K562 (cell line): Measurements from ENCODE around the gene PSMB10. TPM values are rescaled to one million over a fixed set of nuclear protein-coding genes. Genes with fewer than 3 reads are reported as not detected.

Experiments
- ATAC-seq: fragments of 200-7000 bp; cut with Tn5 transposase; 3 replicates; pipeline ENCODE4 v1.9.1; 2020; ENCODE audit warnings: moderate library complexity
- BruUV-seq: library from RNA; stranded (reverse); fragments of 400-500 nt; replicated peaks from 2 replicates; lab custom pipeline; 2021; lab: Mats Ljungman, UMichigan
- CTCF ChIA-PET: fragments of 300-600 bp; formaldehyde crosslinking; extraction: SDS; loops from one replicate; lab custom pipeline; 2021; ENCODE audit warnings: low intra/inter-chr PET ratio; lab: Yijun Ruan, JAX
- POLR2A ChIA-PET: fragments of 300-600, 350-650 bp; sonication (Branson Sonifier 250); formaldehyde crosslinking; extraction: SDS; loops from one replicate; lab custom pipeline; 2021; ENCODE audit warnings: antibody characterized with exemption, inconsistent platforms; lab: Yijun Ruan, JAX
- DNase-seq, 4 experiments: peaks; one replicate each; pipeline versions ENCODE4 v3.0.0 to v3.0.0-alpha.2; 2011 to 2018; ENCODE audit warnings: low spot score in 3 of 4, mixed read lengths in 3 of 4; ENCODE audit errors: extremely low read depth in 1 of 4
- FAIRE-seq: peaks from 2 replicates; lab custom pipeline; 2011; peaks lifted over from hg19 to GRCh38; lab: Jason Lieb, UNC
- H2AFZ ChIP-seq: 2 replicates; pipeline ENCODE4 v1.6.0; 2011; ENCODE audit warnings: low read depth, low read length, control low read depth, inconsistent platforms
- H3K27ac ChIP-seq: fragments of 200-600 bp; 3 replicates; pipeline ENCODE4 v1.8.0; 2011; ENCODE audit warnings: low read depth, mild to moderate bottlenecking, control low read depth, inconsistent platforms, low read length, moderate library complexity, mixed read lengths; ENCODE audit errors: extremely low read depth
- H3K27me3 ChIP-seq, 2 experiments: fragments of 300-600 bp in 1 of 2; 2 replicates in 1 of 2; 3 replicates in 1 of 2; pipeline versions ENCODE4 v1.6.0 to v1.8.0; 2011; ENCODE audit warnings: inconsistent platforms in 2 of 2, low read length in 2 of 2, mild to moderate bottlenecking in 1 of 2, mixed read lengths in 1 of 2, moderate library complexity in 1 of 2; ENCODE audit not compliant: control insufficient read depth in 2 of 2, insufficient read depth in 2 of 2
- H3K36me3 ChIP-seq: fragments of 300-600 bp; 3 replicates; pipeline ENCODE4 v1.8.0; 2011; ENCODE audit warnings: mild to moderate bottlenecking, low read length, inconsistent platforms; ENCODE audit not compliant: control insufficient read depth, insufficient read depth
- H3K4me1 ChIP-seq, 2 experiments: fragments of 200-600 bp in 1 of 2; replicated peaks in 1 of 2; 2 replicates in 1 of 2; 3 replicates in 1 of 2; pipeline versions ENCODE4 v1.5.1 to v1.8.0; 2011; ENCODE audit warnings: inconsistent platforms in 2 of 2, low read length in 2 of 2, mild to moderate bottlenecking in 1 of 2, mixed read lengths in 1 of 2, moderate library complexity in 1 of 2; ENCODE audit not compliant: control insufficient read depth in 2 of 2, insufficient read depth in 2 of 2
- H3K4me2 ChIP-seq: 2 replicates; pipeline ENCODE4 v1.6.1; 2011; ENCODE audit warnings: low read length, control low read depth, inconsistent platforms, mixed read lengths; ENCODE audit not compliant: insufficient read depth
- H3K4me3 ChIP-seq: fragments of 200-600 bp; sonication (generic), shearing (Covaris generic); 2 replicates; pipeline ENCODE4 v1.5.1; 2016; ENCODE audit warnings: control low read depth, inconsistent platforms
- H3K79me2 ChIP-seq: fragments of 200-600 bp; 3 replicates; pipeline ENCODE4 v1.8.0; 2011; ENCODE audit warnings: low read length, inconsistent platforms; ENCODE audit not compliant: control insufficient read depth, insufficient read depth
- H3K9ac ChIP-seq, 2 experiments: 2 replicates each; pipeline versions ENCODE4 v1.6.0 to v1.6.1; 2011; ENCODE audit warnings: low read depth in 2 of 2, low read length in 2 of 2, control low read depth in 1 of 2, inconsistent platforms in 1 of 2, mild to moderate bottlenecking in 1 of 2, mixed read lengths in 1 of 2; ENCODE audit not compliant: insufficient read depth in 1 of 2
- H3K9me1 ChIP-seq: one replicate; pipeline ENCODE4 v1.6.0; 2011; ENCODE audit warnings: inconsistent platforms, mild to moderate bottlenecking, low read length, moderate library complexity; ENCODE audit not compliant: control insufficient read depth, insufficient read depth
- H3K9me3 ChIP-seq: replicated peaks from 2 replicates; pipeline ENCODE4 v1.5.1; 2011; ENCODE audit warnings: low read depth, low read length, inconsistent platforms; ENCODE audit not compliant: control insufficient read depth, insufficient read depth
- H4K20me1 ChIP-seq: replicated peaks from 2 replicates; pipeline ENCODE4 v1.6.1; 2011; ENCODE audit warnings: low read length, inconsistent platforms, mixed read lengths; ENCODE audit not compliant: control insufficient read depth, insufficient read depth
- ATF1 ChIP-seq, 2 experiments: fragments of 450-650 bp in 1 of 2; IDR thresholded peaks; 2 replicates each; pipeline ENCODE4 v1.6.1; 2016; ENCODE audit warnings: missing compliant biosample characterization in 1 of 2, missing genetic modification characterization in 1 of 2
- NFE2 ChIP-seq: IDR thresholded peaks from 2 replicates; pipeline ENCODE4 v1.6.1; 2014; ENCODE audit warnings: antibody characterized with exemption, low read depth
- POLR2G ChIP-seq: fragments of 200-400 bp; formaldehyde crosslinking; IDR thresholded peaks from 2 replicates; pipeline ENCODE4 v1.6.1; 2017; ENCODE audit warnings: low read depth, mild to moderate bottlenecking, antibody characterized with exemption, low read length, moderate library complexity
- PRPF4 ChIP-seq: fragments of 200-400 bp; formaldehyde crosslinking; IDR thresholded peaks from one replicate; pipeline ENCODE4 v1.6.1; 2017; ENCODE audit warnings: low read length, low read depth, mild to moderate bottlenecking; ENCODE audit not compliant: insufficient read depth, poor library complexity, severe bottlenecking
- RBFOX2 ChIP-seq: fragments of 200-400 bp; formaldehyde crosslinking; IDR thresholded peaks from 2 replicates; pipeline ENCODE4 v1.6.1; 2017; ENCODE audit warnings: low read depth, mild to moderate bottlenecking, low read length, moderate library complexity
- ZNF134 ChIP-seq: fragments of 250-450 bp; sonication (Bioruptor Pico); conservative IDR thresholded peaks from 2 replicates; pipeline ENCODE4 v1.4.0; 2020
- WGBS: fragments of 100-300 bp; shearing (Covaris generic); methylation state at CpG from one replicate; pipeline ENCODE4 v1.1.6; 2016; ENCODE audit warnings: low coverage, mixed read lengths; ENCODE audit not compliant: insufficient coverage; ENCODE audit errors: missing lambda C conversion rate; 5-methylcytosine and 5-hydroxymethylcytosine counted together
- in situ Hi-C: fragments of 300-500 bp; cut with MboI; formaldehyde crosslinking; loops from 4 replicates; pipeline ENCODE4 v1.15.0; 2018; ENCODE audit warnings: inconsistent platforms, mixed read lengths
- intact Hi-C: fragments of 100-400 bp; cut with micrococcal nuclease; formaldehyde crosslinking; loops from 2 replicates; pipeline ENCODE4 v1.14.2; 2022
- polyA plus RNA-seq, 8 experiments: library from polyadenylated mRNA; depleted of rRNA in 4 of 8; stranded (reverse) in 5 of 8; unstranded in 3 of 8; fragments of >200 nt; fragmentation: Nextera tagmentation in 2 of 8; fragmentation: Illumina TruSeq in 1 of 8; extraction: Ambion mirVana in 2 of 8; extraction: Trizol in 1 of 8; gene quantifications; 2 replicates each; pipeline versions ENCODE4 v1.2.1 to v1.2.3, GENCODE V29; 2011 to 2014; ENCODE audit warnings: inconsistent platforms in 1 of 8, missing spikeins in 1 of 8
- total RNA-seq, 7 experiments: library from RNA; depleted of rRNA in 6 of 7; stranded (reverse); fragments of >200 nt in 6 of 7; fragmentation: Illumina TruSeq in 2 of 7; extraction: Trizol in 2 of 7; gene quantifications; 2 replicates each; pipeline versions ENCODE4 v1.2.1 to v1.2.3, GENCODE V29; 2011 to 2021; ENCODE audit warnings: low replicate concordance in 1 of 7
- TF ChIP-seq, protein P1 (sequence below): sonication (generic); formaldehyde crosslinking; IDR thresholded peaks from 2 replicates; pipeline ENCODE4 v1.8.1; 2023; ENCODE audit warnings: mild to moderate bottlenecking, missing genetic modification reagents

Gene PSMB10
- total and polyA plus RNA-seq, 9 of the 15 experiments (the other 6 are each of a cell fraction or from before 2014, with no cell fraction given): 11.7 to 105 (median 51.0) TPM

DNA sequence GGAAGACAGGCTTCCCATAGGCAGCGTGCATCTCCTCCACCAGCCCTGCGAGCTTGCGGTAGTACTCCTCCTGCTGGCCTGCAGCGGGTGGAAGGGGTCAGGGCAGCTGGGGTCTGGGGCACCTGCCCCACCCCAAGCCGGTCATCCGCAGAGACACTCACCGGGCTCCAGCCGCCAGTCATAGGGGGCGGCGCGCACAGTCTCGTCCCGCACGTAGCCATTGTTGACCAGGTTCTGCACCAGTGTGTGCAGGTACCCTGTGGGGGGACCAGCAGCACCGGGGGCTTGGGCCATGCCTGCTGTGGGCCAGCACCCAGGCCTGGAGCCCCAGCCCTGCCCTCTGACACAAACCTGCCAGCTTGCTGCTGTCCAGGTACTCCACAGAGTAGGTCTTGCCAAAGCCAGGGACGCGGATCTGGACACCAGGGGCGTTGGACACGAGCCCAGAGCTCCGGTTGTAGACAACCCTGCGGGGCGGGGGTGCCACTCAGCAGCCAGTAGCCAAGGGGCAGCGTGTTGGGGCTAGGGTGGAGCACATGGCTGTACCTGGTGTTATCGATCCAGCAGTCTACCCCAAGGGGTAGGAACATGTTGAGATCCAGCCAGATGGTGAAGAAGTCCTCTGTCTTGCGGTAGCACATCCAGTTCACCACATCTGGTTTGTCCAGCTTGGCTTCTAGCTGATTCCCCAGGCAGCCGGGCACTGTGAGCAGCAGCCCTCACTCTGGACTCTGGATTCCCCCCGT lies 6.0 kb upstream of the PSMB10 start:
- TF ChIP-seq PRPF4 (no peak), POLR2G (peak; percentile 75), ZNF134 (CRISPR knock-in tag) (no peak), NFE2 (no peak), ATF1 (CRISPR knock-in tag; IDR thresholded peaks at IDR 0.05) (no peak), ATF1 (tag; IDR thresholded peaks at IDR 0.05) (no peak), RBFOX2 (peak; percentile 43; the same call in 1 of the 2 replicates)
- TF ChIP-seq, protein P1, sequence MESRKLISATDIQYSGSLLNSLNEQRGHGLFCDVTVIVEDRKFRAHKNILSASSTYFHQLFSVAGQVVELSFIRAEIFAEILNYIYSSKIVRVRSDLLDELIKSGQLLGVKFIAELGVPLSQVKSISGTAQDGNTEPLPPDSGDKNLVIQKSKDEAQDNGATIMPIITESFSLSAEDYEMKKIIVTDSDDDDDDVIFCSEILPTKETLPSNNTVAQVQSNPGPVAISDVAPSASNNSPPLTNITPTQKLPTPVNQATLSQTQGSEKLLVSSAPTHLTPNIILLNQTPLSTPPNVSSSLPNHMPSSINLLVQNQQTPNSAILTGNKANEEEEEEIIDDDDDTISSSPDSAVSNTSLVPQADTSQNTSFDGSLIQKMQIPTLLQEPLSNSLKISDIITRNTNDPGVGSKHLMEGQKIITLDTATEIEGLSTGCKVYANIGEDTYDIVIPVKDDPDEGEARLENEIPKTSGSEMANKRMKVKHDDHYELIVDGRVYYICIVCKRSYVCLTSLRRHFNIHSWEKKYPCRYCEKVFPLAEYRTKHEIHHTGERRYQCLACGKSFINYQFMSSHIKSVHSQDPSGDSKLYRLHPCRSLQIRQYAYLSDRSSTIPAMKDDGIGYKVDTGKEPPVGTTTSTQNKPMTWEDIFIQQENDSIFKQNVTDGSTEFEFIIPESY (CRISPR knock-in tag): peak; percentile 80
- TF ChIP-seq, all 486 proteins: peak for 3
- no peak overlapping the region for H3K27ac ChIP-seq
- no peak overlapping the region for H3K9ac ChIP-seq
- intact Hi-C loops: no loop called here
- peaks cover 16% of the 10 kb centered on the region; the same call in 1 of the 2 replicates for H4K20me1 ChIP-seq
- no peaks in the 10 kb centered on the region for H3K79me2 ChIP-seq
- in situ Hi-C loops: no loop called here
- POLR2A ChIA-PET: interaction anchor here (0.6 to 2.4 kb wide), 6 partner anchors 11 to 286 kb away, joined by 3 to 9 read pairs (median 4); partner anchors contain the start of gene CTRL
- DNase-seq (no peak), ATAC-seq (peak; percentile 7), FAIRE-seq (no peak)
- no peak overlapping the region for H3K4me3 ChIP-seq
- H3K4me2 ChIP-seq: no peak overlapping the region
- H3K9me1 ChIP-seq: no peaks in the 10 kb centered on the region
- WGBS: 89% methylated on average over 20 of the region's 27 CpGs
- H3K27me3 ChIP-seq: no peaks in the 10 kb centered on the region
- H3K36me3 ChIP-seq: peaks cover 67% of the 10 kb centered on the region; the same call in 2 of the 3 replicates
- H3K4me1 ChIP-seq: peaks cover 10 to 70% of the 10 kb centered on the region in 2 experiments; a peak in 4 of 5 replicates
- no peaks in the 10 kb centered on the region; the same call in 1 of the 2 replicates for H3K9me3 ChIP-seq
- CTCF ChIA-PET: interaction anchor here (1.4 kb wide), 1 partner anchor 126 kb away, joined by 6 read pairs; no protein-coding TSS in a partner anchor
- H2AFZ ChIP-seq: no peak overlapping the region
- BruUV-seq: no TSS peak
